GM12878 (cell line): ENCODE results near the gene KRT32. TPM values are rescaled to one million over a fixed set of nuclear protein-coding genes. Genes with fewer than 3 reads are reported as not detected.

Source experiments
- ATAC-seq: fragments of 200-7000 bp; cut with Tn5 transposase; 3 replicates; pipeline ENCODE4 v1.9.1; 2020; ENCODE audit warnings: mild to moderate bottlenecking, moderate library complexity
- BruUV-seq: library from RNA; stranded (reverse); fragments of 400-500 nt; replicated peaks from 2 replicates; lab custom pipeline; 2021; lab: Mats Ljungman, UMichigan
- CTCF ChIA-PET: fragments of 300-600 bp; sonication (Branson Sonifier 250); formaldehyde crosslinking; extraction: SDS; loops from one replicate; lab custom pipeline; 2021; ENCODE audit warnings: inconsistent platforms; lab: Yijun Ruan, JAX
- POLR2A ChIA-PET: fragments of 350-600 bp; formaldehyde crosslinking; extraction: SDS; loops from one replicate; lab custom pipeline; 2021; ENCODE audit warnings: inconsistent platforms; lab: Charles Lee
- RAD21 ChIA-PET: fragments of 300-600 bp; sonication (Branson Sonifier 250); formaldehyde crosslinking; loops from one replicate; lab custom pipeline; 2023; ENCODE audit warnings: antibody characterized with exemption; ENCODE audit not compliant: unreplicated experiment; lab: Charles Lee
- SMC1A ChIA-PET: fragments of 300-600 bp; sonication (Branson Sonifier 250); formaldehyde crosslinking; loops from one replicate; lab custom pipeline; 2023; ENCODE audit not compliant: unreplicated experiment, uncharacterized antibody; lab: Charles Lee
- DNase-seq: peaks from one replicate; pipeline ENCODE4 v3.0.0-alpha.2; 2011; ENCODE audit warnings: low read depth, low spot score
- FAIRE-seq: peaks from 3 replicates; lab custom pipeline; 2011; peaks lifted over from hg19 to GRCh38; lab: Jason Lieb, UNC
- H2AFZ ChIP-seq: 2 replicates; pipeline ENCODE4 v1.6.0; 2011; ENCODE audit warnings: low read depth, low read length, control low read depth; ENCODE audit not compliant: control insufficient read depth
- H3K27ac ChIP-seq: 2 replicates; pipeline ENCODE4 v1.5.1; 2011; ENCODE audit warnings: control low read depth; ENCODE audit not compliant: control insufficient read depth, insufficient read depth
- H3K27me3 ChIP-seq, 2 experiments: replicated peaks in 1 of 2; 2 replicates each; pipeline versions ENCODE4 v1.6.0 to v1.6.1; 2011; ENCODE audit warnings: low read length in 1 of 2; ENCODE audit not compliant: control insufficient read depth in 2 of 2, insufficient read depth in 2 of 2
- H3K36me3 ChIP-seq, 2 experiments: 2 replicates each; pipeline ENCODE4 v1.5.1; 2011; ENCODE audit warnings: low read length in 1 of 2; ENCODE audit not compliant: control insufficient read depth in 2 of 2, insufficient read depth in 2 of 2
- H3K4me1 ChIP-seq: 2 replicates; pipeline ENCODE4 v1.6.1; 2011; ENCODE audit warnings: mild to moderate bottlenecking, low read length, moderate library complexity, mixed read lengths; ENCODE audit not compliant: control insufficient read depth, insufficient read depth
- H3K4me2 ChIP-seq: 2 replicates; pipeline ENCODE4 v1.6.0; 2011; ENCODE audit warnings: control low read depth; ENCODE audit not compliant: control insufficient read depth, insufficient read depth
- H3K4me3 ChIP-seq: fragments of 200-600 bp; sonication (generic); 2 replicates; pipeline ENCODE4 v1.5.1; 2016
- H3K79me2 ChIP-seq: 2 replicates; pipeline ENCODE4 v1.6.0; 2011; ENCODE audit warnings: low read length; ENCODE audit not compliant: control insufficient read depth, insufficient read depth
- H3K9ac ChIP-seq: 2 replicates; pipeline ENCODE4 v1.8.0; 2011; ENCODE audit warnings: low read length, control low read depth, mixed read lengths; ENCODE audit not compliant: control insufficient read depth, insufficient read depth
- H3K9me3 ChIP-seq: replicated peaks from 3 replicates; pipeline ENCODE4 v1.5.1; 2011; ENCODE audit warnings: mild to moderate bottlenecking, low read length; ENCODE audit not compliant: control insufficient read depth, insufficient read depth
- H4K20me1 ChIP-seq: 2 replicates; pipeline ENCODE4 v1.6.0; 2011; ENCODE audit not compliant: control insufficient read depth, insufficient read depth
- BCL3 ChIP-seq: IDR thresholded peaks from 2 replicates; pipeline ENCODE4 v1.6.1; 2011; ENCODE audit warnings: borderline replicate concordance, low read depth, mild to moderate bottlenecking, moderate library complexity, low read length; ENCODE audit not compliant: insufficient read depth, poor library complexity, severe bottlenecking
- E2F4 ChIP-seq: IDR thresholded peaks from 2 replicates; pipeline ENCODE4 v1.6.1; 2012; ENCODE audit warnings: low read depth, low read length, improper control_type of control experiment
- FOXM1 ChIP-seq: IDR thresholded peaks from 2 replicates; pipeline ENCODE4 v1.6.1; 2012; ENCODE audit warnings: low read depth, mild to moderate bottlenecking, inconsistent platforms, low read length, moderate library complexity
- IKZF1 ChIP-seq: fragments of 450-650 bp; conservative IDR thresholded peaks from 2 replicates; pipeline ENCODE4 v1.6.1; 2017; ENCODE audit warnings: antibody characterized with exemption, mild to moderate bottlenecking
- KAT2A ChIP-seq: conservative IDR thresholded peaks from 2 replicates; pipeline ENCODE4 v1.6.1; 2011; ENCODE audit warnings: low read depth, low read length; ENCODE audit not compliant: control insufficient read depth
- PKNOX1 ChIP-seq: fragments of 450-650 bp; IDR thresholded peaks from 2 replicates; pipeline ENCODE4 v1.6.1; 2016; ENCODE audit warnings: mild to moderate bottlenecking
- POLR2AphosphoS2 ChIP-seq: IDR thresholded peaks from 2 replicates; pipeline ENCODE4 v1.6.1; 2011; ENCODE audit warnings: low read depth, mild to moderate bottlenecking, low read length, improper control_type of control experiment, moderate library complexity
- SIX5 ChIP-seq: IDR thresholded peaks from 2 replicates; pipeline ENCODE4 v1.6.1; 2011; ENCODE audit warnings: mild to moderate bottlenecking, low read depth, low read length, moderate library complexity; ENCODE audit not compliant: severe bottlenecking
- SPI1 ChIP-seq: IDR thresholded peaks from 2 replicates; pipeline ENCODE4 v1.6.1; 2011; ENCODE audit warnings: low read depth, mild to moderate bottlenecking, low read length, moderate library complexity, borderline replicate concordance; ENCODE audit not compliant: insufficient read depth
- SREBF1 ChIP-seq: IDR thresholded peaks from 2 replicates; pipeline ENCODE4 v1.6.1; 2012; ENCODE audit warnings: mild to moderate bottlenecking, low read length
- WGBS: methylation state at CpG from one replicate; pipeline ENCODE4 v1.1.6; 2016; ENCODE audit warnings: low lambda C conversion rate; ENCODE audit not compliant: insufficient replicate concordance, insufficient coverage; ENCODE audit errors: missing lambda C conversion rate; 5-methylcytosine and 5-hydroxymethylcytosine counted together
- in situ Hi-C: fragments of 300-500 bp; cut with MboI; formaldehyde crosslinking; loops from 9 replicates; pipeline ENCODE4 v1.14.3; 2018; ENCODE audit warnings: mixed read lengths
- intact Hi-C: fragments of 100-400 bp; cut with micrococcal nuclease; formaldehyde crosslinking; loops from one replicate; pipeline ENCODE4 v1.14.2; 2022; ENCODE audit not compliant: unreplicated experiment
- polyA plus RNA-seq, 11 experiments: library from polyadenylated mRNA; depleted of rRNA in 4 of 11; unstranded in 6 of 11; stranded (reverse) in 5 of 11; fragments of >200 nt; fragmentation: Nextera tagmentation in 4 of 11; fragmentation: Illumina TruSeq in 1 of 11; extraction: Ambion mirVana in 4 of 11; extraction: Trizol in 1 of 11; gene quantifications; 1 replicate in 1 of 11; 2 replicates in 10 of 11; pipeline versions ENCODE4 v1.2.1 to v1.2.3, GENCODE V29; 2011 to 2016; ENCODE audit warnings: inconsistent platforms in 2 of 11, missing spikeins in 2 of 11, low read depth in 1 of 11
- total RNA-seq, 4 experiments: library from RNA; depleted of rRNA in 3 of 4; stranded (reverse); fragments of >200 nt in 3 of 4; fragmentation: Illumina TruSeq in 1 of 4; extraction: Trizol in 1 of 4; gene quantifications; 2 replicates each; pipeline versions ENCODE4 v1.2.1 to v1.2.3, GENCODE V29; 2013 to 2021
- TF ChIP-seq, protein P1 (sequence below): fragments of 450-650 bp; IDR thresholded peaks from 2 replicates; pipeline ENCODE4 v1.6.1; 2018; ENCODE audit warnings: mild to moderate bottlenecking, low read depth, moderate library complexity; ENCODE audit not compliant: partially characterized antibody

Gene KRT32
- total and polyA plus RNA-seq, 10 of the 15 experiments (the other 5 are each of a cell fraction or from before 2014, with no cell fraction given), result not detected

DNA sequence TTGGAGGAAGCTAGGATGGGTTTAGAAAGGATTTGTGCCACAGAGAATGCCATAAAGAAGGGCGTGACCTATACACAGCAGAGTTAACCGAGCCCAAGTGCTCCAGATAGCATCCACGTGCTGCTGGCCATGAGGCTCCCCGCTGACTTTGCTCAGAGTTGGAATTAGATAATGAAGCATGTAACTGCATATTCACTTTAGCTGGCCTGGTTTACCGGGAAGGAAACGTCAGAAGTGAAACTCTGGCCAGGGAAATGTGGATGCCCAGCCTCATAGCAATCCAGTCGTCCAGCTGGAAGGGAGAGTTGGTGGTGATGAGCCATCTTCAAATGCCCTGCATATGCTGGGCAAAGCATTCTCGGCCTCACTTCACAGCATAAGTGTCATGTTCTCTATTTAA, 7.7 kb upstream of the KRT32 start:
- SMC1A ChIA-PET, result interaction anchor here (0.9 to 1.0 kb wide), 2 partner anchors 16 to 87 kb away, joined by 3 to 4 read pairs; no protein-coding TSS in a partner anchor
- Histone ChIP-seq H3K27ac (no peak overlapping the region), H3K9ac (no peak overlapping the region), H3K9me3 (no peaks in the 10 kb centered on the region), H3K4me1 (no peaks in the 10 kb centered on the region), H3K4me2 (no peak overlapping the region), H3K27me3 (0 out of 4 replicates have a peak, but pooled peaks cover 1 to 3% of the 10 kb centered on the region in 2 experiments), H4K20me1 (no peaks in the 10 kb centered on the region), H2AFZ (no peak overlapping the region), H3K4me3 (no peak overlapping the region), H3K79me2 (no peaks in the 10 kb centered on the region), H3K36me3 (no peaks in the 10 kb centered on the region)
- no peak for DNase-seq
- RAD21 ChIA-PET, result no interaction called here
- FAIRE-seq, result no peak
- POLR2A ChIA-PET, result no interaction called here
- 4% methylated on average over 8 of the region's 8 CpGs for WGBS
- CTCF ChIA-PET, result no interaction called here
- no peak for ATAC-seq
- BruUV-seq, result no TSS peak
- TF ChIP-seq SIX5 (no peak), FOXM1 (no peak), SREBF1 (no peak), KAT2A (no peak), E2F4 (no peak)
- in situ Hi-C loops (no loop called here), intact Hi-C loops (no loop called here)

DNA sequence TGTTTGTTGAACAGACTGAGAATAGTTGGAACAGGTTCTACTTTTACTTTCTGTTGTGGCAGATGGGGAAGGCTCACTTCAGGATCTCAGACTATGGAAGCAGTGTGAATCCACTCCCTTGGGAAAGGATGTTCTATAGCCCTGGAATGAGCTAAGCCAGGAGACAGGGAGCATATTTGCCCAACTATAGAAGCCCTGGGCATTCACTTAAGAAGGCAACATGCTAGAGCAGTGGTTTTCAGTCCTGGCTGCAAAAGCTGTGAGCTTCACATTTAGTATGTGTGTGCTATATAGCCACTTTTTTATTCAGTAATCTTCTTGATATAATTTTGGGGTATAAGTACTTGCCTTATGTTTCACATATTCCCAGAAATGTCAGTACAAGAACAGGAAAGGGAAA, 1.2 kb upstream of the KRT32 start:
- BruUV-seq, result no TSS peak
- ChIA-PET CTCF (no interaction called here), RAD21 (no interaction called here), POLR2A (no interaction called here), SMC1A (no interaction called here)
- DNase-seq (no peak), ATAC-seq (no peak), FAIRE-seq (no peak)
- no peaks in the 10 kb centered on the region for H3K36me3 ChIP-seq
- in situ Hi-C loops, result no loop called here
- no peak overlapping the region for H3K27ac ChIP-seq
- H3K9me3 ChIP-seq, result no peaks in the 10 kb centered on the region
- H3K9ac ChIP-seq, result no peak overlapping the region
- H3K79me2 ChIP-seq, result no peaks in the 10 kb centered on the region
- no peak overlapping the region for H2AFZ ChIP-seq
- no peak overlapping the region for H3K4me3 ChIP-seq
- H4K20me1 ChIP-seq, result no peaks in the 10 kb centered on the region
- H3K4me2 ChIP-seq, result no peak overlapping the region
- no peaks in the 10 kb centered on the region for H3K4me1 ChIP-seq
- intact Hi-C loops, result no loop called here
- H3K27me3 ChIP-seq, result no peaks in the 10 kb centered on the region; a peak in 1 of 4 replicates
- no peak for TF ChIP-seq PKNOX1
- TF ChIP-seq IKZF1, result no peak
- no peak for TF ChIP-seq POLR2AphosphoS2
- TF ChIP-seq, protein P1, sequence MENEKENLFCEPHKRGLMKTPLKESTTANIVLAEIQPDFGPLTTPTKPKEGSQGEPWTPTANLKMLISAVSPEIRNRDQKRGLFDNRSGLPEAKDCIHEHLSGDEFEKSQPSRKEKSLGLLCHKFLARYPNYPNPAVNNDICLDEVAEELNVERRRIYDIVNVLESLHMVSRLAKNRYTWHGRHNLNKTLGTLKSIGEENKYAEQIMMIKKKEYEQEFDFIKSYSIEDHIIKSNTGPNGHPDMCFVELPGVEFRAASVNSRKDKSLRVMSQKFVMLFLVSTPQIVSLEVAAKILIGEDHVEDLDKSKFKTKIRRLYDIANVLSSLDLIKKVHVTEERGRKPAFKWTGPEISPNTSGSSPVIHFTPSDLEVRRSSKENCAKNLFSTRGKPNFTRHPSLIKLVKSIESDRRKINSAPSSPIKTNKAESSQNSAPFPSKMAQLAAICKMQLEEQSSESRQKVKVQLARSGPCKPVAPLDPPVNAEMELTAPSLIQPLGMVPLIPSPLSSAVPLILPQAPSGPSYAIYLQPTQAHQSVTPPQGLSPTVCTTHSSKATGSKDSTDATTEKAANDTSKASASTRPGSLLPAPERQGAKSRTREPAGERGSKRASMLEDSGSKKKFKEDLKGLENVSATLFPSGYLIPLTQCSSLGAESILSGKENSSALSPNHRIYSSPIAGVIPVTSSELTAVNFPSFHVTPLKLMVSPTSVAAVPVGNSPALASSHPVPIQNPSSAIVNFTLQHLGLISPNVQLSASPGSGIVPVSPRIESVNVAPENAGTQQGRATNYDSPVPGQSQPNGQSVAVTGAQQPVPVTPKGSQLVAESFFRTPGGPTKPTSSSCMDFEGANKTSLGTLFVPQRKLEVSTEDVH, result no peak
- TF ChIP-seq BCL3, result no peak
- TF ChIP-seq FOXM1, result no peak
- no peak for TF ChIP-seq SPI1
